ENCODE measurements around the gene NARS2. TPM values are rescaled to one million over a fixed set of nuclear protein-coding genes. Genes with fewer than 3 reads are reported as not detected.

The NARS2 gene
- total and polyA plus RNA-seq, 9 of the 15 experiments (the other 6 are each of a cell fraction or from before 2014, with no cell fraction given): 26.8 to 48.0 (median 34.2) TPM

- intact Hi-C loops (cut with micrococcal nuclease) (no loop called here), in situ Hi-C loops (cut with MboI) (no loop called here)
- 83% methylated on average over 4 of the region's 4 CpGs for WGBS (ENCODE audit: insufficient coverage, low coverage, missing lambda C conversion rate)
- no peak overlapping the region for H3K4me3 ChIP-seq
- H3K9ac ChIP-seq (ENCODE audit: insufficient read depth in 1 of 2, low read depth in 2 of 2, low read length in 2 of 2): no peak overlapping the region
- H3K4me2 ChIP-seq (ENCODE audit: insufficient read depth, low read length): no peak overlapping the region
- H3K27ac ChIP-seq (ENCODE audit: extremely low read depth, low read depth, low read length): no peak overlapping the region
- ATAC-seq: no peak
- H3K36me3 ChIP-seq (ENCODE audit: control insufficient read depth, insufficient read depth, low read length): no peaks in the 10 kb centered on the region; the same call in 2 of the 3 replicates
- ChIA-PET CTCF (ENCODE audit: low intra/inter-chr PET ratio) (interaction anchor here (0.5 kb wide), 1 partner anchor 292 kb away, joined by 3 read pairs; no protein-coding TSS in a partner anchor), POLR2A (no interaction called here)
- TF ChIP-seq BCL6 (CRISPR knock-in tag; IDR thresholded peaks at IDR 0.05) (no peak), ZNF263 (CRISPR knock-in tag; IDR thresholded peaks at IDR 0.05; ENCODE audit: borderline replicate concordance) (no peak)
- no peaks in the 10 kb centered on the region for H3K79me2 ChIP-seq (ENCODE audit: control insufficient read depth, insufficient read depth, low read length)
- no peak for FAIRE-seq
- H3K27me3 ChIP-seq (ENCODE audit: control insufficient read depth in 2 of 2, insufficient read depth in 2 of 2, low read length in 2 of 2): no peaks in the 10 kb centered on the region
- DNase-seq (ENCODE audit: extremely low read depth in 1 of 4, low spot score in 3 of 4): no peak
- H3K9me3 ChIP-seq (replicated peaks; ENCODE audit: control insufficient read depth, insufficient read depth, low read depth, low read length): no peaks in the 10 kb centered on the region
- no peaks in the 10 kb centered on the region for H3K4me1 ChIP-seq (replicated peaks in 1 of 2; ENCODE audit: control insufficient read depth in 2 of 2, insufficient read depth in 2 of 2, low read length in 2 of 2)
- no peaks in the 10 kb centered on the region for H3K9me1 ChIP-seq (ENCODE audit: control insufficient read depth, insufficient read depth, low read length)
- no peaks in the 10 kb centered on the region for H4K20me1 ChIP-seq (replicated peaks; ENCODE audit: control insufficient read depth, insufficient read depth, low read length)
- no peak overlapping the region for H2AFZ ChIP-seq (ENCODE audit: low read depth, low read length)
- no TSS peak for BruUV-seq (replicated peaks)
Observed at GRCh38 chr11:78510597-78510996, 64.1 kb downstream of the NARS2 start.

- Histone ChIP-seq H3K4me3 (no peak overlapping the region), H3K4me2 (ENCODE audit: insufficient read depth, low read length) (no peak overlapping the region), H2AFZ (ENCODE audit: low read depth, low read length) (no peak overlapping the region), H3K27ac (ENCODE audit: extremely low read depth, low read depth, low read length) (no peak overlapping the region), H4K20me1 (replicated peaks; ENCODE audit: control insufficient read depth, insufficient read depth, low read length) (no peaks in the 10 kb centered on the region), H3K36me3 (ENCODE audit: control insufficient read depth, insufficient read depth, low read length) (no peaks in the 10 kb centered on the region; the same call in 2 of the 3 replicates), H3K9me3 (replicated peaks; ENCODE audit: control insufficient read depth, insufficient read depth, low read depth, low read length) (no peaks in the 10 kb centered on the region), H3K9ac (ENCODE audit: insufficient read depth in 1 of 2, low read depth in 2 of 2, low read length in 2 of 2) (no peak overlapping the region), H3K27me3 (ENCODE audit: control insufficient read depth in 2 of 2, insufficient read depth in 2 of 2, low read length in 2 of 2) (no peaks in the 10 kb centered on the region), H3K4me1 (replicated peaks in 1 of 2; ENCODE audit: control insufficient read depth in 2 of 2, insufficient read depth in 2 of 2, low read length in 2 of 2) (no peaks in the 10 kb centered on the region), H3K79me2 (ENCODE audit: control insufficient read depth, insufficient read depth, low read length) (no peaks in the 10 kb centered on the region), H3K9me1 (ENCODE audit: control insufficient read depth, insufficient read depth, low read length) (no peaks in the 10 kb centered on the region)
- ChIA-PET POLR2A (no interaction called here), CTCF (ENCODE audit: low intra/inter-chr PET ratio) (no interaction called here)
- DNase-seq (ENCODE audit: extremely low read depth in 1 of 4, low spot score in 3 of 4) (no peak), FAIRE-seq (no peak), ATAC-seq (no peak)
- BruUV-seq (replicated peaks): no TSS peak
- 67% methylated on average over 1 of the region's 1 CpG for WGBS (ENCODE audit: insufficient coverage, low coverage, missing lambda C conversion rate)
- in situ Hi-C loops (cut with MboI) (no loop called here), intact Hi-C loops (cut with micrococcal nuclease) (no loop called here)
- no peak for TF ChIP-seq MEF2A (IDR thresholded peaks at IDR 0.05; ENCODE audit: control insufficient read depth, low read depth, low read length)
- TF ChIP-seq ZNF589 (CRISPR knock-in tag; IDR thresholded peaks at IDR 0.05; ENCODE audit: low read depth): no peak
- TF ChIP-seq ZNF507 (tag; conservative IDR thresholded peaks at IDR 0.05): peak; percentile 91
- no peak for TF ChIP-seq MAX (CRISPR knock-in tag; IDR thresholded peaks at IDR 0.05)
- TF ChIP-seq ELF1 (tag; IDR thresholded peaks at IDR 0.05): no peak
- TF ChIP-seq HSF4 (CRISPR knock-in tag; IDR thresholded peaks at IDR 0.05; ENCODE audit: borderline replicate concordance): no peak
- TF ChIP-seq FUS (optimal IDR thresholded peaks at IDR 0.05; ENCODE audit: low read depth, low read length): no peak
Observed at GRCh38 chr11:78510025-78510596, 64.6 kb downstream of the NARS2 start.

Data from K562 (cell line).